Trophoblast cell (in vitro differentiated cells and primary cell): ENCODE data around the gene VAT1.

Experiments
- DNase-seq, 2 donors: peaks; one replicate each; pipeline ENCODE4 v3.0.0-alpha.2; 2016
- H2AFZ ChIP-seq: 2 replicates; pipeline ENCODE4 v1.6.1; 2013; ENCODE audit warnings: low read length, moderate library complexity, mild to moderate bottlenecking; ENCODE audit not compliant: insufficient read depth, poor library complexity
- H2AK5ac ChIP-seq: 2 replicates; pipeline ENCODE4 v1.6.1; 2013; ENCODE audit warnings: mild to moderate bottlenecking, low read length
- H2BK120ac ChIP-seq: 2 replicates; pipeline ENCODE4 v1.6.1; 2013; ENCODE audit warnings: low read length, mild to moderate bottlenecking, moderate library complexity; ENCODE audit not compliant: insufficient read depth, poor library complexity
- H2BK12ac ChIP-seq: 2 replicates; pipeline ENCODE4 v1.6.1; 2013; ENCODE audit warnings: mild to moderate bottlenecking, low read length, moderate library complexity
- H2BK5ac ChIP-seq: 2 replicates; pipeline ENCODE4 v1.6.1; 2013; ENCODE audit warnings: low read length, low read depth, moderate library complexity, mild to moderate bottlenecking; ENCODE audit not compliant: poor library complexity
- H3K14ac ChIP-seq: 2 replicates; pipeline ENCODE4 v1.6.1; 2013; ENCODE audit warnings: mild to moderate bottlenecking, low read length
- H3K18ac ChIP-seq: 2 replicates; pipeline ENCODE4 v1.6.1; 2013; ENCODE audit warnings: mild to moderate bottlenecking, low read length
- H3K23ac ChIP-seq: 2 replicates; pipeline ENCODE4 v1.6.1; 2013; ENCODE audit warnings: low read length
- H3K27ac ChIP-seq: 2 replicates; pipeline ENCODE4 v1.5.1; 2013; ENCODE audit warnings: low read depth, mild to moderate bottlenecking, inconsistent platforms, low read length, moderate library complexity
- H3K27me3 ChIP-seq: 2 replicates; pipeline ENCODE4 v1.6.1; 2013; ENCODE audit warnings: inconsistent platforms, mild to moderate bottlenecking, low read length, moderate library complexity; ENCODE audit not compliant: insufficient read depth
- H3K36me3 ChIP-seq, 2 experiments: 1 replicate in 1 of 2; 2 replicates in 1 of 2; pipeline ENCODE4 v1.6.1; 2013; ENCODE audit warnings: low read length in 2 of 2, mild to moderate bottlenecking in 2 of 2, moderate library complexity in 1 of 2; ENCODE audit not compliant: insufficient read depth in 2 of 2, control insufficient read depth in 1 of 2
- H3K4ac ChIP-seq: 2 replicates; pipeline ENCODE4 v1.6.1; 2013; ENCODE audit warnings: low read depth, mild to moderate bottlenecking, low read length, moderate library complexity
- H3K4me1 ChIP-seq, 2 experiments: 1 replicate in 1 of 2; 2 replicates in 1 of 2; pipeline ENCODE4 v1.6.1; 2013; ENCODE audit warnings: low read length in 2 of 2, mild to moderate bottlenecking in 2 of 2, moderate library complexity in 1 of 2; ENCODE audit not compliant: insufficient read depth in 2 of 2, control insufficient read depth in 1 of 2
- H3K4me2 ChIP-seq: 2 replicates; pipeline ENCODE4 v1.6.1; 2013; ENCODE audit warnings: inconsistent platforms, mild to moderate bottlenecking, low read length, moderate library complexity
- H3K4me3 ChIP-seq: 2 replicates; pipeline ENCODE4 v1.5.1; 2013; ENCODE audit warnings: mild to moderate bottlenecking, low read depth, low read length, inconsistent platforms
- H3K79me1 ChIP-seq: one replicate; pipeline ENCODE4 v1.6.1; 2013; ENCODE audit warnings: low read length
- H3K79me2 ChIP-seq: 2 replicates; pipeline ENCODE4 v1.6.1; 2013; ENCODE audit warnings: low read length, mild to moderate bottlenecking; ENCODE audit not compliant: control insufficient read depth, insufficient read depth, poor library complexity
- H3K9ac ChIP-seq: 2 replicates; pipeline ENCODE4 v1.6.1; 2013; ENCODE audit warnings: mild to moderate bottlenecking, low read length
- H3K9me3 ChIP-seq: 2 replicates; pipeline ENCODE4 v1.6.1; 2013; ENCODE audit warnings: low read depth, mild to moderate bottlenecking, control low read depth, inconsistent platforms, low read length; ENCODE audit not compliant: insufficient read depth
- H4K12ac ChIP-seq: 2 replicates; pipeline ENCODE4 v1.6.1; 2013; ENCODE audit warnings: low read depth, mild to moderate bottlenecking, low read length, moderate library complexity
- H4K8ac ChIP-seq: 2 replicates; pipeline ENCODE4 v1.6.1; 2013; ENCODE audit warnings: low read depth, mild to moderate bottlenecking, low read length, moderate library complexity
- H4K91ac ChIP-seq: one replicate; pipeline ENCODE4 v1.6.1; 2013; ENCODE audit warnings: low read depth, mild to moderate bottlenecking, low read length, moderate library complexity
- WGBS: extraction: QIAGEN DNeasy Blood & Tissue Kit; methylation state at CpG from one replicate; pipeline ENCODE4 v1.1.7; 2013; ENCODE audit warnings: missing lambda C conversion rate; ENCODE audit not compliant: insufficient read length, insufficient coverage; ENCODE audit errors: extremely low coverage; 5-methylcytosine and 5-hydroxymethylcytosine counted together

Gene VAT1

DNA sequence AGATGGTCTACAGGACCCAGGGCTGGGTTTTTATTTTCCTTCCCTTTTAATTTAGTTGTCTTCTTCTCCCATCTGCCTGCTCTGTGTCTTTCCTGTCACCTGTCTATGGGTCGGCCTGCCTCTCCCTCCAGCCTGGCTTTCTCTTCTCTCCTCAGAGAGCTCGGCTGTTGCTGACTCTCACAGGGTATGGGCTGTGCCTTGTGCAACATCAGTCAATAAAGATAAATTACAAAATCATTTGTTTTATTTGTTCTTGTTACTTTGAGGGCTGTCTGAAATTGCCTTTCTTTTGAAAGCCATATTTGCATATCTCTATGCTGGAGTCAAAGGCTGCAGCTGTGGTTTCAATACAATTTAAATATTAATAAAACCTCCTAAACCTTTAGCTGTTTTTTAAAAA, 18.5 kb upstream of the VAT1 start:
- Histone ChIP-seq H3K4me3 (no peak overlapping the region), H2BK120ac (no peak overlapping the region), H2AFZ (no peak overlapping the region), H3K27me3 (no peaks in the 10 kb centered on the region), H2BK5ac (no peak overlapping the region), H3K9ac (no peak overlapping the region), H3K23ac (no peak overlapping the region), H3K14ac (no peak overlapping the region), H4K8ac (no peak overlapping the region), H3K4me1 (no peaks in the 10 kb centered on the region), H3K79me2 (no peaks in the 10 kb centered on the region), H3K79me1 (no peaks in the 10 kb centered on the region), H3K9me3 (no peaks in the 10 kb centered on the region), H2BK12ac (no peak overlapping the region), H3K36me3 (no peaks in the 10 kb centered on the region), H3K18ac (no peak overlapping the region), H4K91ac (no peak overlapping the region), H3K27ac (no peak overlapping the region), H4K12ac (no peak overlapping the region), H3K4ac (no peak overlapping the region), H2AK5ac (no peak overlapping the region), H3K4me2 (no peak overlapping the region)
- DNase-seq: no peak
- WGBS: no CpG with 5 or more reads among the region's 2 CpGs

DNA sequence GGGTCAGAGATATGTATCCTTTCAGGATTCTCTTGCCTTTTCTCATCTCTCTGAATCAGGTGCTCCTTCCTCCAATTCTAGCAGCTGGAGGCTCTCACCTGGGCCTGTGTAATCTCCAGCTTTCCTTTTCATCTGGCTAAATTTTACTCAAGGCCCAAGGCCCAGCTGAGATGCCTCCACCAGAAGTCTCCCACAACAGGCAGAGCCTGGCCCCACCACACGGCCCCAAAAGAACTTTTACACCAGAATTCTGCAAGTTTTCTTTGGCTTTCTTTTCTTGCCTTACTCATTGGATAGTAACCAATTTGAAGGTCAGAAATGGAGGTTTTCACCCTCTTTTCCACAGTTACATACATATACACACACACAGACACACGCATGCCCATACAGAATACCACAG, 17.5 kb upstream of the VAT1 start:
- H3K27ac ChIP-seq: no peak overlapping the region
- no peaks in the 10 kb centered on the region for H3K27me3 ChIP-seq
- no peak overlapping the region for H3K4me3 ChIP-seq
- WGBS: no CpG with 5 or more reads among the region's 2 CpGs
- H2AK5ac ChIP-seq: no peak overlapping the region
- H4K8ac ChIP-seq: no peak overlapping the region
- no peak overlapping the region for H3K18ac ChIP-seq
- H2AFZ ChIP-seq: no peak overlapping the region
- H3K4me2 ChIP-seq: no peak overlapping the region
- no peak overlapping the region for H3K23ac ChIP-seq
- no peaks in the 10 kb centered on the region for H3K79me1 ChIP-seq
- no peak overlapping the region for H3K4ac ChIP-seq
- H3K14ac ChIP-seq: no peak overlapping the region
- H3K4me1 ChIP-seq: no peaks in the 10 kb centered on the region
- no peak overlapping the region for H4K12ac ChIP-seq
- no peak overlapping the region for H2BK5ac ChIP-seq
- no peak overlapping the region for H2BK12ac ChIP-seq
- H3K79me2 ChIP-seq: no peaks in the 10 kb centered on the region
- H3K9me3 ChIP-seq: no peaks in the 10 kb centered on the region
- no peak overlapping the region for H2BK120ac ChIP-seq
- H3K9ac ChIP-seq: no peak overlapping the region
- no peak for DNase-seq
- no peak overlapping the region for H4K91ac ChIP-seq
- H3K36me3 ChIP-seq: no peaks in the 10 kb centered on the region

DNA sequence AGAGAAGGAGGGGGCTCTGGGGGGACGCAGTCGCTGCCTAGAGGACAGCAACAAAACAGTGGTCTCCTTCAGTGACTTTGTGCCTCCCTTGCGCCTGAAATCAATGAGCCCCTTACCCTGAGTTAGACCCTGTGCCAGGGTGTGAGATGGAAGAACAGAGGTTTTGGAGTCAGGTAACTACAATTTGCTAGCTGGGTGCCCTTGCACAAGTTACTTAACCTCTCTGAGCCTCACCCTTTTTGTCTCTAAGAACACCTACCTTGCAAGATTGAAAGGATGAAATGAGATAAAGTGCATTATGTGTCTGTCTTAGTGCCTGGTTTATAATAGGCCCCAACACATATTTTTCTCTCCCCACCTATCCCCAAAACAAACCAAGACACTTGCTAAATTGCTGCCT, 12.7 kb upstream of the VAT1 start:
- H2AK5ac ChIP-seq: no peak overlapping the region
- H3K4me3 ChIP-seq: no peak overlapping the region
- H3K18ac ChIP-seq: no peak overlapping the region
- H2BK12ac ChIP-seq: no peak overlapping the region
- H3K79me1 ChIP-seq: no peaks in the 10 kb centered on the region
- no peak overlapping the region for H4K91ac ChIP-seq
- H3K23ac ChIP-seq: no peak overlapping the region
- no CpG with 5 or more reads among the region's 3 CpGs for WGBS
- no peak overlapping the region for H3K9ac ChIP-seq
- no peak overlapping the region for H2BK5ac ChIP-seq
- no peak overlapping the region for H3K27ac ChIP-seq
- H3K79me2 ChIP-seq: no peaks in the 10 kb centered on the region
- H3K9me3 ChIP-seq: no peaks in the 10 kb centered on the region
- no peak overlapping the region for H4K12ac ChIP-seq
- H3K4me1 ChIP-seq: peaks cover 8 to 10% of the 10 kb centered on the region in 2 experiments
- H2BK120ac ChIP-seq: no peak overlapping the region
- no peak overlapping the region for H3K4ac ChIP-seq
- H3K14ac ChIP-seq: no peak overlapping the region
- no peaks in the 10 kb centered on the region for H3K36me3 ChIP-seq
- H4K8ac ChIP-seq: no peak overlapping the region
- H2AFZ ChIP-seq: no peak overlapping the region
- DNase-seq: no peak
- no peak overlapping the region for H3K4me2 ChIP-seq
- H3K27me3 ChIP-seq: no peaks in the 10 kb centered on the region

DNA sequence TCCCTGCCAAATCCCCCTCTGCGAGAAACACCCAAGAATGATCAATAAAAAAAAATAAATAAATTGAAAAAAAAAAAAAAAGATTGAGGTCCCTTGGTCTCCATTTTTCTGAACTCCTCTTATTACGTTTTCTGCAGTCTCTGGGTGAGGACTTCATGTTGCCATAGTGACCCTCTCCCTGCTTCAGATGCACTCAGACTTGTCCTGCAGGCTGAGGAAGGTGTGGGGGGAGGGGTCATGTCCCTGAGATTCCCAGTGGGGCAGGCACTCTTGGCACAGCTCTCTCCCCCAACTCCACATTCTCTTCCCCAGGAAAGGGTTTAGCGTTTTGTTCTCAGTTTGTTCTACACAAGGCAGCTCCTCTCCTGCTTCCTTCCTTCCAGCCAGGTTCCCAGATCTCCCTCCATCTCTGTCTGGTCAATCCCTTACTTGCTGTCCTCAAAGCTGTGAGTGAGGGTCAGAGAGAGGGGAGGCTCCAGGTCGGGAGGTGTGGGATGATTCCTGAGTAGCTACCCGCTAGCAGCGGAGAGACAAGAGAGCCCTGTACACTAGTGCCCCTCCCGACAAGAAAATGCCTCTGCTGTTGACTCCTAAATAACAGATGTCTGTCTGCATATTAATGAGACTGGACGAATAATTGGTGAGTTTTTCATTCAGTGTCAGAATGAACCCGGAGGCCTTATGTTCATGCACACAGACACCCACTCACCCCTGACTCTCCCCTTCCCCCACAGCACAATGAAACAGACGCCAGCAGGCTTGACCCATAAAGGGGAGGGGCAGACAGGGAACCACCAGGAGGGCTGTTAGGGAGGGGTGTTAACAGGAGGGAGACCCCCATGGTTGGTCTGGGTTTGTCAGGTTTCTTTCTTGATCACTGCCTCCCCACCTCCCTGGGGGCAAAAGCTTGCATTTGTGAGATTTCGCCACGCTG, 12.0 kb upstream of the VAT1 start:
- H4K12ac ChIP-seq: no peak overlapping the region
- no peak overlapping the region for H2BK12ac ChIP-seq
- H2AK5ac ChIP-seq: no peak overlapping the region
- WGBS: no CpG with 5 or more reads among the region's 12 CpGs
- H3K9ac ChIP-seq: no peak overlapping the region
- peak overlapping the region; percentile 57 for H4K8ac ChIP-seq
- peak overlapping the region; percentile 5 for H2BK120ac ChIP-seq
- H3K14ac ChIP-seq: no peak overlapping the region
- H2AFZ ChIP-seq: peak overlapping the region; percentile 11
- no peak overlapping the region for H3K23ac ChIP-seq
- no peaks in the 10 kb centered on the region for H3K36me3 ChIP-seq
- no peaks in the 10 kb centered on the region for H3K9me3 ChIP-seq
- H3K79me2 ChIP-seq: no peaks in the 10 kb centered on the region
- no peaks in the 10 kb centered on the region for H3K79me1 ChIP-seq
- H3K4ac ChIP-seq: no peak overlapping the region
- H2BK5ac ChIP-seq: no peak overlapping the region
- H3K27me3 ChIP-seq: no peaks in the 10 kb centered on the region
- no peak overlapping the region for H3K27ac ChIP-seq
- no peak overlapping the region for H4K91ac ChIP-seq
- no peak for DNase-seq
- H3K4me2 ChIP-seq: peak overlapping the region; percentile 56
- no peak overlapping the region for H3K18ac ChIP-seq
- H3K4me3 ChIP-seq: no peak overlapping the region
- peaks cover 8 to 12% of the 10 kb centered on the region in 2 experiments for H3K4me1 ChIP-seq
